Body of pancreas (tissue), 4 donors: Measurements from ENCODE around the gene EIF1AX. TPM values are rescaled to one million over a fixed set of nuclear protein-coding genes. Genes with fewer than 3 reads are reported as not detected.
A peak's percentile ranks its signal among the peaks of the same experiment; 100 is the strongest.
"Not testable (repeated sequence)": the region's sequence is repeated elsewhere in the genome, so short reads cannot be mapped to it uniquely, and the experiment has no call there.

Source experiments
- ATAC-seq: fragments of 150-250 bp; one replicate; pipeline ENCODE4 v1.9.1; 2016
- DNase-seq, 4 donors: peaks; one replicate each; pipeline ENCODE4 v3.0.0-alpha.2; 2019
- H3K27ac ChIP-seq, 4 donors: fragments of 200-600 bp; sonication (generic); 1 replicate in 3 of 4; 2 replicates in 1 of 4; pipeline versions ENCODE4 v1.5.1 to v1.6.1; 2016 to 2019; ENCODE audit warnings: mild to moderate bottlenecking in 1 of 4, mixed read lengths in 1 of 4, moderate library complexity in 1 of 4
- H3K27me3 ChIP-seq, 2 donors: fragments of 200-600 bp; sonication (generic); one replicate each; pipeline ENCODE4 v1.6.0; 2016; ENCODE audit warnings: mild to moderate bottlenecking in 1 of 2
- H3K36me3 ChIP-seq, 2 donors: fragments of 200-600 bp; sonication (generic); replicated peaks in 1 of 2; 2 replicates each; pipeline ENCODE4 v1.5.1; 2016; ENCODE audit warnings: low read depth in 2 of 2; ENCODE audit not compliant: insufficient read depth in 1 of 2
- H3K4me1 ChIP-seq: fragments of 200-600 bp; sonication (generic); one replicate; pipeline ENCODE4 v1.6.0; 2016
- H3K4me3 ChIP-seq, 2 donors: fragments of 200-600 bp; sonication (generic); 1 replicate in 1 of 2; 2 replicates in 1 of 2; pipeline ENCODE4 v1.5.1; 2016 to 2019
- H3K9me3 ChIP-seq, 3 donors: fragments of 200-600 bp; sonication (generic); 1 replicate in 2 of 3; 2 replicates in 1 of 3; pipeline ENCODE4 v1.5.1; 2016
- POLR2A ChIP-seq, 3 donors: fragments of 450-650 bp; IDR thresholded peaks; one replicate each; pipeline ENCODE4 v1.6.1; 2016; ENCODE audit warnings: antibody characterized with exemption in 3 of 3, mild to moderate bottlenecking in 2 of 3
- WGBS, 2 donors: methylation state at CpG; one replicate each; pipeline ENCODE4 v1.1.5; 2017; 5-methylcytosine and 5-hydroxymethylcytosine counted together
- intact Hi-C: fragments of 100-400 bp; cut with DNase I; formaldehyde crosslinking; loops from one replicate; pipeline ENCODE4 v1.15.1; 2023
- total RNA-seq, 2 donors: library from RNA; depleted of rRNA; stranded (reverse); fragments of >200 nt; gene quantifications; one replicate each; pipeline ENCODE4 v1.1.0, GENCODE V29; 2016
- TF ChIP-seq, protein P1 (sequence below), 7 experiments: fragments of 450-650 bp in 4 of 7; fragments of 200-600 bp in 3 of 7; sonication (generic) in 3 of 7; IDR thresholded peaks; one replicate each; pipeline ENCODE4 v1.5.1; 2016 to 2019; ENCODE audit warnings: antibody characterized with exemption in 7 of 7

Gene EIF1AX
- total RNA-seq, 2 donors from 2014 or later: 23.4 to 29.1 TPM

GRCh38 chrX:20130357-20130756, 11.3 kb downstream of the EIF1AX start:
- H3K27me3 ChIP-seq: no peaks in the 10 kb centered on the region
- no peak for DNase-seq
- no peak overlapping the region for H3K4me3 ChIP-seq
- TF ChIP-seq, protein P1, sequence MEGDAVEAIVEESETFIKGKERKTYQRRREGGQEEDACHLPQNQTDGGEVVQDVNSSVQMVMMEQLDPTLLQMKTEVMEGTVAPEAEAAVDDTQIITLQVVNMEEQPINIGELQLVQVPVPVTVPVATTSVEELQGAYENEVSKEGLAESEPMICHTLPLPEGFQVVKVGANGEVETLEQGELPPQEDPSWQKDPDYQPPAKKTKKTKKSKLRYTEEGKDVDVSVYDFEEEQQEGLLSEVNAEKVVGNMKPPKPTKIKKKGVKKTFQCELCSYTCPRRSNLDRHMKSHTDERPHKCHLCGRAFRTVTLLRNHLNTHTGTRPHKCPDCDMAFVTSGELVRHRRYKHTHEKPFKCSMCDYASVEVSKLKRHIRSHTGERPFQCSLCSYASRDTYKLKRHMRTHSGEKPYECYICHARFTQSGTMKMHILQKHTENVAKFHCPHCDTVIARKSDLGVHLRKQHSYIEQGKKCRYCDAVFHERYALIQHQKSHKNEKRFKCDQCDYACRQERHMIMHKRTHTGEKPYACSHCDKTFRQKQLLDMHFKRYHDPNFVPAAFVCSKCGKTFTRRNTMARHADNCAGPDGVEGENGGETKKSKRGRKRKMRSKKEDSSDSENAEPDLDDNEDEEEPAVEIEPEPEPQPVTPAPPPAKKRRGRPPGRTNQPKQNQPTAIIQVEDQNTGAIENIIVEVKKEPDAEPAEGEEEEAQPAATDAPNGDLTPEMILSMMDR (IDR thresholded peaks at IDR 0.05): no peak
- no peak for TF ChIP-seq POLR2A (IDR thresholded peaks at IDR 0.05)
- 75% methylated on average over 1 of the region's 1 CpG for WGBS, 2 donors
- ATAC-seq: no peak
- H3K27ac ChIP-seq: no peak overlapping the region
- no peaks in the 10 kb centered on the region for H3K4me1 ChIP-seq
- H3K36me3 ChIP-seq: no peaks in the 10 kb centered on the region
- H3K9me3 ChIP-seq: no peaks in the 10 kb centered on the region
- intact Hi-C loops: no loop called here

GRCh38 chrX:20129547-20129946, 12.1 kb downstream of the EIF1AX start:
- Histone ChIP-seq H3K36me3 (no peaks in the 10 kb centered on the region), H3K27me3 (no peaks in the 10 kb centered on the region), H3K4me1 (no peaks in the 10 kb centered on the region), H3K9me3 (no peaks in the 10 kb centered on the region), H3K27ac (no peak overlapping the region), H3K4me3 (no peak overlapping the region)
- intact Hi-C loops: no loop called here
- no peak for TF ChIP-seq POLR2A (IDR thresholded peaks at IDR 0.05)
- TF ChIP-seq, protein P1 (IDR thresholded peaks at IDR 0.05): no peak
- no peak for ATAC-seq
- DNase-seq: no peak
- 28 to 29% methylated on average over 1 of the region's 1 CpG for WGBS, 2 donors

GRCh38 chrX:20128670-20129069, 13.0 kb downstream of the EIF1AX start:
- WGBS, 2 donors: 38 to 56% methylated on average over 4 of the region's 4 CpGs
- Histone ChIP-seq H3K27ac (no peak overlapping the region), H3K4me3 (no peak overlapping the region), H3K9me3 (no peaks in the 10 kb centered on the region), H3K27me3 (no peaks in the 10 kb centered on the region), H3K4me1 (no peaks in the 10 kb centered on the region), H3K36me3 (no peaks in the 10 kb centered on the region)
- DNase-seq (no peak), ATAC-seq (no peak)
- intact Hi-C loops: no loop called here
- TF ChIP-seq POLR2A (IDR thresholded peaks at IDR 0.05): no peak

DNA sequence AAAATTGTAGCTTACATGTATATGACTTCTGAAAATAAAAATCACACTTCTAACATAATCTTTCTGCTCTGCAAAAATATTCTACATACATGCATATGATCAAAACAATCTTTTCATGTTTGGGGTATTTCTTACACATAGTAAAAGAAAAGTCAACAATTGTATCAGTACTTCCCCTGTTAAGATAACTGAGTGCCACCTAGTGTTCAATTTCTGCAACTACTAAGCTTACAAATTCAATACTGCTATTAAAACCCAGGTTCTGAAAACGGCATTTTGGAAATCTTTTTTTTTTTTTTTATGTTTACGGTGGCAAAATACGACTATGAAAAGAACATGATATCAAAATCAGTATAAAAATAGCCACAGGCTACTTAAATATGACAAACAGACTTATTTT, 14.2 kb downstream of the EIF1AX start:
- H3K27me3 ChIP-seq, H3K4me3 ChIP-seq, H3K4me1 ChIP-seq, DNase-seq, H3K9me3 ChIP-seq, intact Hi-C loops, H3K27ac ChIP-seq, H3K36me3 ChIP-seq: not testable (repeated sequence)
- WGBS, 2 donors: 0% methylated on average over 3 of the region's 3 CpGs
- TF ChIP-seq, protein P1 (IDR thresholded peaks at IDR 0.05): peak in 1 of 7 experiments; percentile 11
- peak; percentile 73 for ATAC-seq

DNA sequence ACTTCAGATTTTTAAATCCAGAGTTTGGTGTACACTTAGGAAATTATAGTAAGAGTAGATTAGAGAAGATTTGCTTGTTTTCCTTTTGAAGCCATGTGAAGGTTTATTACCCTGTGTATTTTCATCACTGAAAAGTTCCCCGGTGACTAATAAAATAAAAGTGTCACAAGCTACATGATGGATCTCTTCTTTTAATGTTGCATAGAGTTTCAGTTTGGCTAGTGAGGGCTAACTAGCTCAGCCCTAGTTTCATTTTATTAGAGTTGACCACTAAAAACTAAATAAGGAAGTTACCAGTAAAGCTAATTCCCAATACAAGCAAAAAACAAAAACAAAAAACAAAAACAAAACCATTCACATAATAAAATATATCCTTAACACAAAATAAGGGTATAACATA, 14.8 kb downstream of the EIF1AX start:
- H3K36me3 ChIP-seq, DNase-seq, H3K9me3 ChIP-seq, H3K4me3 ChIP-seq, ATAC-seq, H3K27me3 ChIP-seq, intact Hi-C loops, H3K27ac ChIP-seq, H3K4me1 ChIP-seq: not testable (repeated sequence)
- no CpG with 5 or more reads among the region's 1 CpG for WGBS, 2 donors

GRCh38 chrX:20124964-20125363, 16.7 kb downstream of the EIF1AX start:
- no peak for DNase-seq
- ATAC-seq: no peak
- Histone ChIP-seq H3K9me3 (no peaks in the 10 kb centered on the region), H3K27ac (no peak overlapping the region), H3K4me3 (no peak overlapping the region), H3K4me1 (no peaks in the 10 kb centered on the region), H3K36me3 (no peaks in the 10 kb centered on the region), H3K27me3 (no peaks in the 10 kb centered on the region)
- TF ChIP-seq POLR2A (IDR thresholded peaks at IDR 0.05): no peak
- TF ChIP-seq, protein P1 (IDR thresholded peaks at IDR 0.05): no peak
- intact Hi-C loops: no loop called here
